Measurements from ENCODE around the gene TM9SF1. TPM values are rescaled to one million over a fixed set of nuclear protein-coding genes. Genes with fewer than 3 reads are reported as not detected.

TM9SF1 gene
- total and polyA plus RNA-seq, 5 experiments from 2014 or later, result 19.4 to 29.8 (median 23.1) TPM

DNA sequence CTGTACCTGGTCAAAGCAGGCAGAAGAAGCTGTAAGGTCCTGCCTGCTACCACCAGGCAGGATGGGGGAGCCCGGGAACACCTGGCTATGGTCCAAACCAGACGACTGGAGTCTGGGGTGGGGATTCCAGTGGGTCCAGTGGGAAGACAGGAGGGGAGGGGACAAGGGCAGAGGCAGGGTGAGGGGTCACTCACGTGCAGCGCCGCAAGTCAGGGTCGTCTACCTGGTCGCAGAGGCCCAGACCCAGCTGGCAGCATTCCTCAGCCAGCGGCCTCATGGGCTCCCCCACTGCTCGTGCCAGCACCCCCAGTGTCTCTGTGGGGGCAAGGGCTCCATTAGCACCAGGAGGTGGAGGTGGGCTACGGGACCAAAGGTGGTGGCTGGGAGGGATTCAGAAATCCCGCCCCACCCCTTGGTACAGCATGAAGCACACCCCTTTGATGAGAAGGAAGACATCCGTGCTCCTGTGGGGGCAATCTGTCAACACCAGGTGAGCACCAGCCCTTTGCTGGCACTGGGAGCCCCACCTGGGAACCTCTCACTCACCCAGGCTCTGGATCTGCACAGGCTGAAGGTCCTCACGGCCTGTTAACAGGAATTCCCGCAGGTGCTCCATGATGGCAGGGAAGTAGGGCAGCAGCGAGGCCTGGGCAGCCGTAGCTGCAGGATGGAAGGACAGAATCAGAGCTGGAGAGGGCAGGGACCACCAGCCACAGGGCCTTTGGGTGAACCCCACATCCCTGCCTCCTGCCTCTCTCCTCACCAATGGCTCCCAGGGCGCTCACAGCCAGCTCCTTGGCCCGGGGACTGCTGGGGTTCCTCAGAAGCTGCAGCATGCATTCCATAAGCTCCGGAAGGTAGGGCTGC is 10.9 kb downstream of the TM9SF1 start:
- POLR2A ChIA-PET, result interaction anchor here (1.2 to 1.7 kb wide), 4 partner anchors 11 to 70 kb away, joined by 3 to 7 read pairs (median 6); partner anchors contain the start of genes DCAF11, REC8 and TM9SF1
- Mint-ChIP-seq H3K36me3 (peaks cover 0 to 48% (median 3%) of the 10 kb centered on the region in 3 donors), H3K27ac (no peak overlapping the region), H3K4me3 (no peak overlapping the region), H3K27me3 (peaks cover 0 to 2% (median 0%) of the 10 kb centered on the region in 5 donors), H3K4me1 (peaks cover 13 to 28% (median 24%) of the 10 kb centered on the region in 4 donors), H3K9me3 (no peaks in the 10 kb centered on the region)
- ATAC-seq (no peak), DNase-seq (no peak)

DNA sequence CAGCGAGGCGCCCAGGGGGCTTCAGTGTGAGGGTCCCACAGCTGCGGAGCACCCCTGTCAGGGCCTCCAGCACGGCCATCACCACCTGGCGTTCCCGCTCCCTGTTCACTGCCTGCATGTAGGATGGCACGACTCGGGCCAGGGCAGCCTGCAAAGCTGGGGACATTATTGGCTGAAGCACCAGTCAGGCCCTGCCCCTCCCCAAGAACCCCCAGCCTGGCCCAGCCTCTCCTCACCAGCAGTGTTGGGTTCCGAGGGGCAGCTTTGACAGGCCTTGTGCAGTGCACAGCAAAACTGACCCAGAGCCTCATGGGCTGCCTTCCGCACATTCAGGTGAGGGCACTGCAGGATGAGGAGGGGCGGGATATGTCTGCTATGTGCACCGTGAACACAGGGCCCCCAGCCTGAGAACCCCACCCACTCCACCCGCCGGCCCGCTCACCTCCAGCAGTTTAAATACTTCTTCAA is 12.2 kb downstream of the TM9SF1 start:
- H3K27ac Mint-ChIP-seq, result peak overlapping the region in 4 of 10 donors; percentile 46 to 78 (median 60)
- H3K9me3 Mint-ChIP-seq, result no peaks in the 10 kb centered on the region
- DNase-seq (no peak), ATAC-seq (no peak)
- POLR2A ChIA-PET, result interaction anchor here (1.1 to 1.5 kb wide), 4 partner anchors 11 to 37 kb away, joined by 3 to 6 read pairs (median 4); partner anchors contain the start of genes PSME2 and REC8
- peaks cover 12 to 19% (median 15%) of the 10 kb centered on the region in 4 donors for H3K4me1 Mint-ChIP-seq
- H3K36me3 Mint-ChIP-seq, result peaks cover 0 to 59% (median 6%) of the 10 kb centered on the region in 3 donors
- no peak overlapping the region for H3K4me3 Mint-ChIP-seq
- H3K27me3 Mint-ChIP-seq, result no peaks in the 10 kb centered on the region

DNA sequence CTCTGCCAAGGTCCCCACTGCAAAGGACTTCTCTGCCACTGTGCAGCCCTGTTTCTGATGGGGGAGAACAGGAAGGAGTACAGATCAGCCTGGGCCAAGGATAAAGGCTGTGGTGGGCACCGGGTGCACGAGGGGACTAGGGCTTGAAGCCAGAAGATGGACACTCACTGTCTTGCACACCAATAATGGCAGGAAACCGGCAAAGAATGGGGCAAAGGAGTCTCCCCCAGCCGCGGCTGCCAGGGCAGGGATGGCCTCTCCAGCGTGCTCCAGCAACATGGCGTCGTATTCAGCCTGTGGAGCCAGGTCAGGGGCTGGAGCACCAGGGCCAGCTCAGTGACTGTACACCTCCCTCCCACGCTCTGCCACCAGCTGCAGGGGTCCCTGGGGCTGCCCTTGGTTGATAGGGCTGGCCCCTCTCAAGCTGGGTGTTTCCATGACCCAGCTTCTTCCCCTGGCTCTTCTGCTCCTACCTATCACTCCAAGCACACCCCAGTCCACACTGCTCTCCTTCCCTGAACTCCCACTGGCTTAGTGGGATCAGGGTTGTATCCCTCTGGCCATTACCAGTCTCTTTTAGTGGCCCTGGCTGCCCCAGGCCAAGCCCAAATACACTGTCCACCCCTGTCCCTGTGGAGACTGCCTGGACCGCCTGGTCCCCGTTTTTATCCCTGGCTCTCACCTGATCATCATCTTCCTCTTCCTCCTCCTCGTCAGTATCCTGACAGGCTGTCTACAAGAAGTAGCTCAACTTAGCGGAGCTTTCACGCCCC is 12.9 kb downstream of the TM9SF1 start:
- POLR2A ChIA-PET, result interaction anchor here (1.1 to 1.5 kb wide), 3 partner anchors 10 to 36 kb away, joined by 3 to 6 read pairs (median 3); partner anchors contain the start of genes PSME2 and REC8
- Mint-ChIP-seq H3K36me3 (peaks cover 0 to 59% (median 6%) of the 10 kb centered on the region in 3 donors), H3K27ac (peak overlapping the region in 7 of 10 donors; percentile 8 to 65 (median 51)), H3K27me3 (no peaks in the 10 kb centered on the region), H3K4me1 (peaks cover 5 to 12% (median 10%) of the 10 kb centered on the region in 4 donors), H3K4me3 (no peak overlapping the region), H3K9me3 (no peaks in the 10 kb centered on the region)
- ATAC-seq (no peak), DNase-seq (no peak)

DNA sequence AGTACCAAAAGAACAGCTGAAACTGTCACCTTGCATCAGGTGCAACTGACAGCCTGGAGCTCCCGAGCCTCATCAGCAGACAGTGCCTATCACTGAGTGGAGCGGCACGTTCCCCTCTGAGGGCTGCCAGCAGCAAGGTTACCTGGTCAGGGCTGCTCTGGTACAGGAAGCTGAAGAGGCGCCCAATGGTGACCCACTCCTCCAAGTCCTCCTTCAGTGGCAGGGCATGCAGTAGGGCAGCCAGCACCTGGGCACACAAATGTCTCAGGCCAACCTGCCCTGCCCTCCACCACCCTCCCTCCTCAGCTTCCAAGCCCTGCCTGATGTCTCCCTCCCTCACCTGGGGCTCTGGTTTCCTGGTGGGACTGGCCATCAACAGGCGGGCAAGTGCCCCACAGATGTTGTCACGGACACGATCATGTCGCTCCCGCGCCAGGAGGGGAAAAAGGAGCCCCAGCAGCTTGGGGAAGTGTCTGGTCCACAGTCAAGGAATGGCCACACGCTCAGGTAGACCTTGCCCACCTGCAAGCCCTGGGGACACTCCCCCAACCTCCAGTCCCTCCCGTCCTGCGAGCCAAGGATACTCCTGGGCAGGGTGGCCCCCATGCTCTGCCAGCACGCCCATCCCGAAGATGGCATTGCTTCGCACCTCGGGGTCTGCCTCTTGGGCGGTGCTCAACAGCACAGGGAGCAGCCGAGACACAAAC is 13.7 kb downstream of the TM9SF1 start:
- H3K27ac Mint-ChIP-seq, result peak overlapping the region in 2 of 10 donors; percentile 24 to 59
- peak in 1 of 2 donors; percentile 15 for ATAC-seq
- peaks cover 0 to 7% (median 6%) of the 10 kb centered on the region in 4 donors for H3K4me1 Mint-ChIP-seq
- H3K27me3 Mint-ChIP-seq, result no peaks in the 10 kb centered on the region
- H3K9me3 Mint-ChIP-seq, result no peaks in the 10 kb centered on the region
- no peak for DNase-seq
- POLR2A ChIA-PET, result interaction anchor here (1.5 kb wide), 1 partner anchor 10 kb away, joined by 6 read pairs; the partner anchor contains the start of gene REC8
- H3K36me3 Mint-ChIP-seq, result peaks cover 0 to 60% (median 6%) of the 10 kb centered on the region in 3 donors
- no peak overlapping the region for H3K4me3 Mint-ChIP-seq

DNA sequence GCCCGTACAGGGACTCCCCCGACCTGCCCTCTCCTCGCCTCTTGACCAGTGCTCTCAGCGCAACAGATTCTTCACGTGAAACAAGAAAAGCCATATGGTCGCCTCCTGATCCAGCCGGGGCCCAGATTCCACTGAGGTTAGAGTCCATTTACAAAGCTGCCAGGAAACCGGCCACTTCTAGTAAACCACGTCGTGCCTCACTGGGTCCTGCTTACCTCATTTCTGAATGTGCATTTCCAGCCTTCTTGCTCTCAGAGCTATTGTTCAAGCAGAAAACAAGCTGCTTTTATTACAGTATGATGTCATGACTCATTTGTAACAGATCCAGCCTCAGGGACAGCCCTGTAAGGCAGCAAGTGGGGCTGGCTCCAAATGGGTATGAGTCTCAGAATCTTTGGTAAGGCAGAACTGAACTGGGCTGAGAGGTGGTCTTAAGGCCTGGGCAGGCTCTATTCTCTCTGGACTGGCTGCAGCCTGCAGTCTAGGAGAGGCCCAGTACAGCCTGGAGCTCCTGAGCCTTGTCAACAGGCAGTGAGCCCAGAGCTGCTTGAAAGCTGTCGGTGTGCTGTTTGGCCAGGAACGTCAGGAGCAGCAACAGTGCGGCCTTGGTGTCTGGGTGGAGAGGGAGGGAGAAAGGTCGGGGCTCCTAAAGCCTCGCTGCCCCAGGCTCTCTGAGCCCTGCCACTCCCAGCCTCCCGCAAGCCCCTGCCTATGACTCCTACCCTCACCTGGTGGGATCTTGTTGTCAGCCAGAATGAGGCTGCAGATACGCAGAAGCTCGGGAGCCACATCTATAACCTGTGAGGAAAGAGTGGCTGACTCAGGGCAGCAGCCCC is 15.1 kb downstream of the TM9SF1 start:
- H3K27me3 Mint-ChIP-seq, result no peaks in the 10 kb centered on the region
- ATAC-seq (no peak), DNase-seq (no peak)
- H3K9me3 Mint-ChIP-seq, result no peaks in the 10 kb centered on the region
- H3K36me3 Mint-ChIP-seq, result peaks cover 0 to 57% (median 3%) of the 10 kb centered on the region in 3 donors
- no peak overlapping the region for H3K4me3 Mint-ChIP-seq
- peaks cover 0 to 4% (median 1%) of the 10 kb centered on the region in 4 donors for H3K4me1 Mint-ChIP-seq
- POLR2A ChIA-PET, result interaction anchor here (1.0 to 1.2 kb wide), 2 partner anchors 9 kb away, joined by 4 to 9 read pairs; partner anchors contain the start of gene IPO4
- H3K27ac Mint-ChIP-seq, result peak overlapping the region in 4 of 10 donors; percentile 20 to 61 (median 50)

DNA sequence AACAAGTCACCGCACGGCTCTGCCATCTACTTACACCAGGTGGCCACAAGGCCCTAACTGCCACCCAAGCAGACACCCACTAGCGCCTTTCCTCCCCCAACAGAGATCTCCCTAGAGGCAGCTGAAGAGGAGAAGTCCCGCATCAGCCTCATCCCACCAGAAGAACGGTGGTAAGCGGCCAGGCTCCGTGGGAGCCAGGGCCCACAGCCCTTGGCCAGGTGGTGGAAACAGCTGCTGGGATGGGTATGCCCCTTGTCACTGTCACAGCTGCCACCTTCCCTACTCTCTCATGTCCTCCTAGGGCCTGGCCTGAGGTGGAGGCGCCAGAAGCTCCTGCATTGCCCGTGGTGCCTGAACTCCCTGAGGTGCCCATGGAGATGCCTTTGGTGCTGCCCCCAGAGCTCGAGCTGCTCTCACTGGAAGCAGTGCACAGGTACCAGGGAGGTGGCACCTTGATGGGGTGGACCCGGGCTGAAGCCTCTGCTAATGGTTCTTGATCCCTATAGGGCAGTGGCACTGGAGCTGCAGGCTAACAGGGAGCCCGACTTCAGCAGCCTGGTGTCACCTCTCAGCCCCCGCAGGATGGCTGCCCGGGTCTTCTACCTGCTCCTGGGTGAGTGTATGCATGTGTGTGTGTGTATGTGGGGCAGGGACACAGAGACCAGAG is 15.8 kb downstream of the TM9SF1 start:
- Mint-ChIP-seq H3K36me3 (peaks cover 0 to 62% (median 3%) of the 10 kb centered on the region in 3 donors), H3K27ac (peak overlapping the region in 4 of 10 donors; percentile 53 to 67 (median 62)), H3K9me3 (no peaks in the 10 kb centered on the region), H3K4me1 (peaks cover 0 to 7% (median 5%) of the 10 kb centered on the region in 4 donors), H3K27me3 (no peaks in the 10 kb centered on the region), H3K4me3 (no peak overlapping the region)
- ATAC-seq (no peak), DNase-seq (no peak)
- POLR2A ChIA-PET, result interaction anchor here (0.6 to 1.3 kb wide), 6 partner anchors 9 to 39 kb away, joined by 3 to 9 read pairs (median 4); partner anchors contain the start of genes IPO4, IRF9 and TM9SF1

DNA sequence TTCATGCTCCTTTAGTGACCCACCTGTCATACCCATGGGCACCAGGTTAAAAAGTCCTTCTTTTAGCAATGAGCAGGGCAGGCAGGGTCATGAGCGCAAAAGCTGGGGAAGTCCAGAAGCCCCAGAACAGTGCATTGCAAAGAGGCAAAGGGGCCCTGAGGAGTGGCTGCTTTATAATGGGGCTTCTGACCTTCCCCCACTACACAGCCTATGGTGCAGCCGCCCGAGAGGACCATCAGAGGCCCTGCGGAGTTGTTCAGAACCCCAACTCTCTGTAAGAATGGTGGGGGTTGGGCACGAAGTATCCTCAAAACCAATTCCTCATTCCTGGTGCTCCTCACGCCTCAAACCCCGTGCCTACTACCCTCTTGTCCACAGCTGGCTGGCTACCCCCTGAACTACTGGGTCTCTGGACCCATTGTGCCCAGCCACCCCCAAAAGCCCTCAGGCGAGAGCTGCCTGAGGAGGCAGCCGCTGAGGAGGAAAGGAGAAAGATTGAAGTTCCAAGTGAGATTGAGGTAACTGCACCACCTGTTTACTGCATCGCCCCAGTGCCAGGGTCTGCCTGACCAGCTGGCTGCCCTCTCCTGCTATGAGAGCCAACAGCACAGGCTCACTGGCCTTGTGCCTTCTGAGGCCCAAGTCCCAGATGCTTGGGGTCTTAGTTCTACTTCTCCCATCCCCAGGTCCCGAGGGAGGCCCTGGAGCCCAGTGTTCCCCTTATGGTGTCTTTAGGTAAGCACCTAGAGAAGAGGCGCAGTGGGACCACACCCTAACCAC is 16.7 kb downstream of the TM9SF1 start:
- peak overlapping the region in 3 of 10 donors; percentile 25 to 67 (median 37) for H3K27ac Mint-ChIP-seq
- H3K4me1 Mint-ChIP-seq, result peaks cover 0 to 8% (median 7%) of the 10 kb centered on the region in 4 donors
- no peak overlapping the region for H3K4me3 Mint-ChIP-seq
- H3K27me3 Mint-ChIP-seq, result no peaks in the 10 kb centered on the region
- DNase-seq (no peak), ATAC-seq (no peak)
- peaks cover 0 to 59% (median 3%) of the 10 kb centered on the region in 3 donors for H3K36me3 Mint-ChIP-seq
- H3K9me3 Mint-ChIP-seq, result no peaks in the 10 kb centered on the region
- POLR2A ChIA-PET, result interaction anchor here (0.6 to 1.3 kb wide), 4 partner anchors 10 to 38 kb away, joined by 3 to 4 read pairs (median 3); partner anchors contain the start of genes IPO4, IRF9 and TM9SF1

DNA sequence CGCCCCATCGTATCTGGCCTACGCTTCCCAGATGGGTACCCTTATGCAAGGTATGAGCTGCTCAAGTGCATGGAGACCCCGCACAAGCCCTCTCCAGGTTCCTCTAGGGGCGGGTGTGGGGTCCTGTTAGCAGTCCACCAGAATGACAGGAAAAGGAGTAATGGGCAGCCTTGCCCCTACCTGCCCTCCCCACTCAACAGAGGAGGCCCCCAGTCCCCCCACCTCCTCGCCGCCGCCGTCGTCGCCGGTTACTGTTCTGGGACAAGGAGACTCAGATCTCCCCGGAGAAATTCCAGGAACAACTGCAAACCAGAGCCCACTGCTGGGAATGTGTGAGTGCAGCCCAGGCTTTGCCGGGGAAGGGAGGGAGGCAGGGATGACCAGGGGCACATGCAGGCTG is 17.4 kb downstream of the TM9SF1 start:
- Mint-ChIP-seq H3K36me3 (peaks cover 0 to 52% (median 3%) of the 10 kb centered on the region in 3 donors), H3K9me3 (no peaks in the 10 kb centered on the region), H3K4me3 (no peak overlapping the region), H3K27ac (peak overlapping the region in 1 of 10 donors; percentile 52), H3K4me1 (peaks cover 7 to 12% (median 12%) of the 10 kb centered on the region in 4 donors), H3K27me3 (no peaks in the 10 kb centered on the region)
- no peak for DNase-seq
- ATAC-seq, result no peak
- POLR2A ChIA-PET, result no interaction called here

DNA sequence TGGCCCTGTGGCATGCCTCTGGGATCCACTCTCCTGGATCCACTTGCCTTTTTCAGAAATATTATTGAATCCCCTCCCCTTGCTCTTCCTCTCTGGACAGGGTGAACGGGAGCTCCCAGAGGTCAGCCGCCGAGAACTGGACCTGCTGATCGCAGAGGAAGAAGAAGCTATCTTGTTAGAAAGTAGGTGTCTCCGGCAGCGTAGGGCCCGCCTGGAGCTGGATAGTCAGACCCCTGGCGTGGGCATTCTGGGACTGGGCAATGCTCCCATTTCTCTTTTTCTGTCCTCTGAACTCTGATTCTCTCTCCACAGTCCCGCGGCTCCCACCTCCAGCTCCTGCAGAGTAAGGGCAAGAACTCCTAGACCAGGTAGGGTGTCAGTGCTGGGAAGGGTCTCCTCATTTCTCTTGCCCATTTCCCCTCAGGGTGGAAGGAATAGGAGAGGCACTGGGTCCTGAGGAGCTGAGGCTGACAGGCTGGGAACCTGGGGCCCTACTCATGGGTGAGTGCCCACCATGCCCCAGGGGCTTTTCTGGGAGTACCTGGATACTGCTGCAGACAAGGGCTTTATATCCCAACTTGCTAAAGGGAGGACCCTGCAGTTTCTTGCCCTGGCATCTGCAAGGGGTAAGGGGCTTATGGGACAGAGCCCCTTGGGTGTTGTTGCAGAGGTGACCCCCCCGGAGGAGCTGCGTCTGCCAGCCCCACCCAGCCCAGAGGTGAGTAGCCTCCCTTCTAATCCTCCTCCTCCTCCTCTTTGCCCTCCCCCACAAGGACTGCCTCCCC is 18.0 kb downstream of the TM9SF1 start:
- POLR2A ChIA-PET, result interaction anchor here (0.6 to 1.2 kb wide), 4 partner anchors 8 to 44 kb away, joined by 3 read pairs; partner anchors contain the start of gene IRF9
- H3K27me3 Mint-ChIP-seq, result no peaks in the 10 kb centered on the region
- ATAC-seq (no peak), DNase-seq (no peak)
- H3K36me3 Mint-ChIP-seq, result peaks cover 0 to 47% (median 3%) of the 10 kb centered on the region in 3 donors
- peak overlapping the region in 4 of 10 donors; percentile 40 to 86 (median 68) for H3K27ac Mint-ChIP-seq
- peaks cover 10 to 18% (median 14%) of the 10 kb centered on the region in 4 donors for H3K4me1 Mint-ChIP-seq
- H3K9me3 Mint-ChIP-seq, result no peaks in the 10 kb centered on the region
- H3K4me3 Mint-ChIP-seq, result no peak overlapping the region

All from naive thymus-derived CD8-positive, alpha-beta T cell (primary cell).